HG03342 (cell line): ENCODE data around the gene CD27.
"Not testable (repeated sequence)": the region's sequence is repeated elsewhere in the genome, so short reads cannot be mapped to it uniquely, and the experiment has no call there.

Experiments
- ATAC-seq: cut with Tn5 transposase; IDR thresholded peaks from one replicate; pipeline ENCODE4 v1.9.1; 2021; ENCODE audit warnings: mild to moderate bottlenecking, moderate library complexity; ENCODE audit not compliant: unreplicated experiment

The CD27 gene

GRCh38 chr12:6478416-6478815 lies 33.7 kb downstream of the CD27 start:
- ATAC-seq: no peak

GRCh38 chr12:6488240-6488639 lies 43.5 kb downstream of the CD27 start:
- no peak for ATAC-seq

GRCh38 chr12:6489449-6489848 lies 44.7 kb downstream of the CD27 start:
- no peak for ATAC-seq

DNA sequence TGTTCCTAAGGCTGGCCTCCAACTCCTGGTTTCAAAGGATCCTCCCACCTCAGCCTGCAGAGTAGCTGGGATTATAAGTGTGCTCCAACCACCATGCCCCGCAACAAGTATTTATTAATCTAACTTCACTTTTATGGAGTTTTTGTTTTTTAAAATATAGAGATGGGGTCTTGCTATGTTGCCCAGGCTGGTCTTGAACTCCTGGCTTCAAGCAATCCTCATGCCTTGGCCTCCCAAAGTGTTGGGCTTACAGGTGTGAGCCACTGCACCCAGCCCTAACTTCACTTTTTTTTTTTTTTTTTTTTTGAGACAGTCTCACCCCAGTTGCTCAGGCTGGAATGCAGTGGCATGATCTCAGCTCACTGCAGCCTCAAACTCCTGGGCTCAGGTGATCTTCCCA lies 45.9 kb downstream of the CD27 start:
- ATAC-seq: not testable (repeated sequence)

DNA sequence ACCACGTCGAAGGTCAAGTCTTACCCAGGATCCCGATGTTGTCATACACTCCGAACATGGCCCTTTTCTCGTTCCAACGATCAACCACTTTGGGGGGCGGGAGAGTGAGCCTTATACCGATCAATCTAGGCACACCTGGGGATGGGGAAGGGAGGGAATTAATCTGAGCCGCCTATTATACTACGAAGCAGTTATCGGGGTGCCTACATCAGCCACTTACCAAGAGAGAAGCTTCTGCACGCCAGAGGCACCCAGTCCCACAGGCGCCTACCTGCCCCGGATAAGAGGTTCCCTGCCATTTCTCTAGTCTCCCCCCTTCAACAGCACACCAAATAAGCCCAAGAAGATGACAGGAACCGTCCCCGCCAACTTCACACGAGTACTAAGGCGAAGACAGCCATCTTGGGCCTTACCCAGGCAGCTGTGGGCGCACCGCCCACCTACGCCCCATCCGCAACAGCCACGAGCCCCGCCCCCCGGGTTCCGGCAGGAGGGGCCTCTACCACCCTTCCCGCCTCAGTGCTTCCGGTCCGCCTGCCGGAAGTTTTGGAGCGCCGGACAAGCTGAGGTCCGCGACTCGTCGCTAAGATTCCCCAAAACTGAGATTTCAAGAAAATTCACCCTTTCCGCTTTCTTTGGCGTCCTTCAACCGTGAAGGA lies 48.2 kb downstream of the CD27 start, which contains the start of gene MRPL51:
Gene MRPL51 (minus strand): TSS at position 425 of the 659 bp plus-strand sequence. CDS start 126 bp downstream, at position 299.
- peak; percentile 69 for ATAC-seq

GRCh38 chr12:6493497-6494257 lies 48.9 kb downstream of the CD27 start, which contains the start of gene NCAPD2:
NCAPD2 (plus strand) TSS chr12:6494102; CDS start chr12:6495099, 997 bp downstream.
- ATAC-seq: peak; percentile 83

DNA sequence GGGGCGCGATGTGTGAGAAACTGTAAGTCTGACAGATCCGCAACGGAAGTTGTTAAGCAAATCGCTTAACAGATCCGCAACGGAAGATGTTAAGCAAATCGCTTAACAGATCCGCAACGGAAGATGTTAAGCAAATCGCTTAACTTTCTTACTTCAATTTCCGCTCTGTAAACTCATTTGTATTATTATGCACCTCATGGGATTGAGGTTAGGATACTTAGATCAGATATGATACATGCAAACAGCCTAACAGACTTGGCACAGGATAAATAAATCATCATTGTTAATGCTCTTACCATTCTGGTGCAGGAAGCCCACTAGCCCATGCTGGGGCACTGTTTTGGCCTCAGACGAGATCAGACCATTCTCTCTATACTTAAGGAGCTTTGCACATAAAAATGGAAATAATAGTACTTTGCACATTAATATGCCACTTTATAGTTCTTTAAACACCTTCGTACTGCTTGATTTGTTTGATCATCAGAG lies 49.5 kb downstream of the CD27 start:
- ATAC-seq: no peak

DNA sequence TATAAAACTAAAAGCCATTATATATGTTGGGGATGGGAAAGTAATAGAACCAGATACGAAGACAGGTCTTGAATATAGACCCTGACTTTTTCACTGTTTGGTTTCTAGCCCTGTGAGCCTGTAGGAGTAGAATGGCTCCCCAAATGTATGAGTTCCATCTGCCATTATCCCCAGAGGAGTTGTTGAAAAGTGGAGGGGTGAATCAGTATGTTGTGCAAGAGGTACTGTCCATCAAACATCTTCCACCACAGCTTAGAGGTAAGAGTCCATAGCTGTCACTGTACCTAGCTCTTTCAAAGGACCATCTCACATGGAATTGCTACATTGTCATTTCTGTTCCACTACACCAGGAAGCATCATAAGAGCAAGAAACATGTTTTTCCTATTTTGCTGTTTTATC lies 50.2 kb downstream of the CD27 start:
- ATAC-seq: no peak

DNA sequence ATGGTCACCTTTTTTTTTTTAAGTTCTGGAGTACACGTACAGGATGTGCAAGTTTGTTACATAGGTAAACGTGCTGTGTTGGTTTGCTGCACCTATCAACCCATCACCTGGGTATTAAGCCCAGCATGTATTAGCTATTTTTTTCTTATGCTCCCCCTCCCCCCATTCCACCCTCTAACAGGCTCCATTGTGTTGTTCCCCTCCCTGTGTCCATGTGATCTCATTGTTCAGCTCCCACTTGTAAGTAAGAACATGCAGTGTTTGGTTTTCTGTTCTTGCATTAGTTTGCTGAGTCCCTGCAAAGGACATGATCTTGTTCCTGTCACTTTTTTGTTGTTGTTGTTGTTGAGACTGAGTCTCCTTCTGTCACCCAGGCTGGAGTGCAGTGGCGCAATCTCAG lies 52.5 kb downstream of the CD27 start:
- not testable (repeated sequence) for ATAC-seq

DNA sequence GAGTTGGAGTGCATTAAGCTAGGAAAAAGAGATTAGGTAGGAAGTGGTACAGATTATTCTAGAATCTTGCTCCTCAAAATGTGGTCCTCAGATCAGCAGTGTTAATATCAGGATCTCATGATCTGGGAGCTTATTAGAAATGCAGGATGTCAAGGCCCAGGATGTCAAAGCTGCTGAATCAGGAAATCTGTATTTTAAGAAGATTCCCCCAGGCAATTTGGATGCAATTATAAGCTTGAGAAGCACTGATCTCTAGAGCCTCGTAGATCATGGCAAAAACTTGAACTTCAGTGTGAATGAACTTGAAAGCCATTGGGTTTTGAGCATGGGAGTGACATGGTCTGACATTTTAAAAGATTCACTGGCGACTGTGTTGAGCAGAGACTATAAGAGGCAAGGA lies 55.7 kb downstream of the CD27 start:
- no peak for ATAC-seq
